SK-N-SH treated with all-trans-retinoic acid at 6 μM for 48 hours (cell line): ENCODE data around the gene FBXO8.

Source experiments
- CSRNP3 ChIP-seq: fragments of 250-450 bp; sonication (Bioruptor Pico); IDR thresholded peaks from 2 replicates; pipeline ENCODE4 v1.5.1; 2021; ENCODE audit warnings: mild to moderate bottlenecking, moderate library complexity
- OSR1 ChIP-seq: fragments of 250-450 bp; sonication (Bioruptor Pico); IDR thresholded peaks from 2 replicates; pipeline ENCODE4 v1.8.0; 2022; ENCODE audit warnings: moderate library complexity, mild to moderate bottlenecking, inconsistent platforms
- RARB ChIP-seq: fragments of 250-450 bp; sonication (Bioruptor Pico); IDR thresholded peaks from 2 replicates; pipeline ENCODE4 v1.8.0; 2021; ENCODE audit warnings: mild to moderate bottlenecking, moderate library complexity
- ZFP30 ChIP-seq: fragments of 450-650 bp; formaldehyde crosslinking; IDR thresholded peaks from 2 replicates; pipeline ENCODE4 v1.5.0; 2022; ENCODE audit warnings: mild to moderate bottlenecking, moderate library complexity
- ZNF70 ChIP-seq: fragments of 450-650 bp; formaldehyde crosslinking; IDR thresholded peaks from 2 replicates; pipeline ENCODE4 v1.5.0; 2020; ENCODE audit warnings: mild to moderate bottlenecking, moderate library complexity
- TF ChIP-seq, protein P1 (sequence below): fragments of 250-450 bp; sonication (Bioruptor Pico); IDR thresholded peaks from 2 replicates; pipeline ENCODE4 v1.8.0; 2020; ENCODE audit warnings: mild to moderate bottlenecking, moderate library complexity, borderline replicate concordance

DNA sequence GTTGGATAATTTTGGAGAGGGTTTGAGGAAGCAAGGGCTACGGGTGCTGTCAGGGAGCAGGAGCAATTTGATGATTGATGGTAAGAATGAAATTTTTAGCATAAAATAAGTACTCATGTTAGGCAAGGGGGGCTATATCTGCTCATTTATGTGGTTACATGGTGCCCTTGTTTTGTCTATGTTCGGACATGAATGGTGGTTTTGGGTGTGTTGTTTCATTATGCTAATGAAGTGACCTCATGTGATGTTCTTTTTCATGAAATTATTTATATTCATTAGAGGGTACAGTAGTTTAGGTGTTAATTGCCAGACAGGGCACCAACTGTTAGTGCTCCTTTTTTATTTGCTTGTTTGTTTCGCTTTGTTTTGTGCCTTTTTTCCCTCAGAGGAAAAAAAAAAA, 29.5 kb upstream of the FBXO8 start:
- TF ChIP-seq, protein P1, sequence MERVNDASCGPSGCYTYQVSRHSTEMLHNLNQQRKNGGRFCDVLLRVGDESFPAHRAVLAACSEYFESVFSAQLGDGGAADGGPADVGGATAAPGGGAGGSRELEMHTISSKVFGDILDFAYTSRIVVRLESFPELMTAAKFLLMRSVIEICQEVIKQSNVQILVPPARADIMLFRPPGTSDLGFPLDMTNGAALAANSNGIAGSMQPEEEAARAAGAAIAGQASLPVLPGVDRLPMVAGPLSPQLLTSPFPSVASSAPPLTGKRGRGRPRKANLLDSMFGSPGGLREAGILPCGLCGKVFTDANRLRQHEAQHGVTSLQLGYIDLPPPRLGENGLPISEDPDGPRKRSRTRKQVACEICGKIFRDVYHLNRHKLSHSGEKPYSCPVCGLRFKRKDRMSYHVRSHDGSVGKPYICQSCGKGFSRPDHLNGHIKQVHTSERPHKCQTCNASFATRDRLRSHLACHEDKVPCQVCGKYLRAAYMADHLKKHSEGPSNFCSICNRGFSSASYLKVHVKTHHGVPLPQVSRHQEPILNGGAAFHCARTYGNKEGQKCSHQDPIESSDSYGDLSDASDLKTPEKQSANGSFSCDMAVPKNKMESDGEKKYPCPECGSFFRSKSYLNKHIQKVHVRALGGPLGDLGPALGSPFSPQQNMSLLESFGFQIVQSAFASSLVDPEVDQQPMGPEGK (CRISPR knock-in tag), result no peak
- TF ChIP-seq ZFP30 (CRISPR knock-in tag) (no peak), CSRNP3 (no peak), RARB (CRISPR knock-in tag) (no peak), ZNF70 (no peak), OSR1 (no peak)
